HG02943 (cell line): Measurements from ENCODE around the gene SSX2.
"Not testable (repeated sequence)": the region's sequence is repeated elsewhere in the genome, so short reads cannot be mapped to it uniquely, and the experiment has no call there.

ENCODE experiments used
- ATAC-seq: cut with Tn5 transposase; IDR thresholded peaks from one replicate; pipeline ENCODE4 v1.9.1; 2021; ENCODE audit warnings: mild to moderate bottlenecking, low read depth, moderate library complexity; ENCODE audit not compliant: unreplicated experiment

Gene SSX2

GRCh38 chrX:52707078-52707477, at the start of gene SSX2:
TSS of gene SSX2 (minus strand) at chrX:52707178. CDS start at chrX:52705749, 1,429 bp downstream.
- not testable (repeated sequence) for ATAC-seq

- ATAC-seq = not testable (repeated sequence)
Measured at GRCh38 chrX:52750952-52751351, 44.0 kb upstream of the SSX2 start, which contains the start of gene SSX2B. TSS of gene SSX2B (plus strand) at chrX:52751252. CDS start at chrX:52752681, 1,429 bp downstream.

- not testable (repeated sequence) for ATAC-seq
Measured at GRCh38 chrX:52692034-52692433, 14.9 kb downstream of the SSX2 start.

GRCh38 chrX:52662218-52662617, 44.8 kb downstream of the SSX2 start:
- ATAC-seq = not testable (repeated sequence)

- ATAC-seq = not testable (repeated sequence)
Measured at GRCh38 chrX:52655475-52655874, 51.5 kb downstream of the SSX2 start.

- not testable (repeated sequence) for ATAC-seq
Measured at GRCh38 chrX:52654800-52655199, 52.2 kb downstream of the SSX2 start, which contains the start of gene SSX7. TSS of gene SSX7 (minus strand) at chrX:52654900. CDS start at chrX:52653472, 1,428 bp downstream.

- not testable (repeated sequence) for ATAC-seq
Measured at GRCh38 chrX:52650676-52651075, 56.3 kb downstream of the SSX2 start.

- not testable (repeated sequence) for ATAC-seq
Measured at GRCh38 chrX:52648956-52649355, 58.0 kb downstream of the SSX2 start.
